ENCODE data around the gene MFGE8.

Gene MFGE8

DNA sequence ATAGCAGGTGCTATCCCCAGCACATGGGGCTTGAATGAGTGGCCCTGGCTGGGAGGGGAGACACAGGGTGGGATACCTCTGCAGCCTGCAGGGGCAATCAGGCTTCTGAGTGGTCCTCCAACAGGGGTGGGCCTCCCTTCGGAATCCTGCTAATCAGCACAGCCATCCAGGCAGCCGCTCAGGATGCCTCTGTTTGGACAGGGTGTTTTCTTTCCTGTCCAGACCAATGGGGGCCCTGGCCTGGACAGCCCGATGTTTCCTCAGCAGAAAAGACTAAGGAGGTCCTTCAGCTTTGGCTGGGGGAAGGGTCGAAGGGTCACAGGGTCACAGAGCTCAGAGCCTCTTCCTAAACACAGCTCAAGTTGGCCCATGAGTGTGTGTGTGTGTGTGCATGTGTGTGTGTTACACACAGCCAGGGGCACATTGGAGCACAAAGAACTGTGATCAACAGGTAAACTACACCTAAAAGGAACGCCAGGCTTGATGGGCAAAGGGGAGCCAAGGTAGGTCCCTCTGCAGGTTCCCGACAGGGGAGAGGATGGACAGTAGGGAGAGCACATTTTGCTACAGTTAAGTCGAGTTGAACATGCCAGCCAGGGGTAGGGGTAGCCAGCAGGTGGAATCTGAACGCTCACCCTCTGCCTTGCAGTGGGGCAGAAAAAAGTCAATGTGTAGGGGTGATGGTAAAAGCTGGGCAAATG, 16.7 kb downstream of the MFGE8 start:
- Histone ChIP-seq H3K4me3 (ENCODE audit: low read depth in 1 of 2, low read length in 1 of 2) (no peak overlapping the region), H3K36me3 (no peaks in the 10 kb centered on the region), H3K9me3 (no peaks in the 10 kb centered on the region), H3K27me3 (peaks cover 56% of the 10 kb centered on the region), H3K4me1 (ENCODE audit: control insufficient read depth in 1 of 2, insufficient read depth in 1 of 2, low read depth in 1 of 2, low read length in 1 of 2) (no peaks in the 10 kb centered on the region), H3K27ac (no peak overlapping the region)
- no peak for TF ChIP-seq CTCF (IDR thresholded peaks at IDR 0.05)

- TF ChIP-seq CTCF (IDR thresholded peaks at IDR 0.05): no peak
- Histone ChIP-seq H3K27me3 (peaks cover 56% of the 10 kb centered on the region), H3K4me1 (ENCODE audit: control insufficient read depth in 1 of 2, insufficient read depth in 1 of 2, low read depth in 1 of 2, low read length in 1 of 2) (no peaks in the 10 kb centered on the region), H3K27ac (no peak within 1 kb of the TSS), H3K9me3 (no peaks in the 10 kb centered on the region), H3K4me3 (ENCODE audit: low read depth in 1 of 2, low read length in 1 of 2) (no peak within 1 kb of the TSS), H3K36me3 (no peaks in the 10 kb centered on the region)
Measured at GRCh38 chr15:88894819-88895767, 18.1 kb downstream of the MFGE8 start, which contains the start of gene HAPLN3. Gene HAPLN3, minus strand, starts transcription at chr15:88895544. Its CDS starts 8,246 bp downstream, at chr15:88887298.

DNA sequence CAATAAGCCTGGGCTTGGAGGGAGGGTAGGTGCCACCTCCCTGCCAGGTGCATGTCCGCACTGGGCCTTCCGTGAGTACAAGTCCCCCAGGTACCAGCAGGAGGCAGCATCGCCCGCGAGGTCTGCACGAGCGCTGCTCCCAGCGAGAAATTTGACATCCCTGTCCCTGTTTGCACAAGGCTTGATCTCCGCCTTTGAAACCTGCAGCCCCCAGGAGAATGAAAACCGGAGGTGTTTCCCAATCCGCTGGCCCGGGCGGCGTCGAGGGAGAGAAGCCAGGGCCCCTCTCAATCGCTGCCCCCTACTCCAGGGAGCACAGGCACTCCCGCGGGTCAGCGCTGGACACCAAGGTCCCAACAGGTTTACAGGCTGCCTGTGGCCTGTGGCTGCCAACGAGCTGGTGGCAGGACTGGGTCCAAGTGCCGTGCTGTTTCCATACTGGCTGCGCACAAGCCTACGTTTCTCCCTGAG, 18.8 kb downstream of the MFGE8 start:
- no peaks in the 10 kb centered on the region for H3K9me3 ChIP-seq
- TF ChIP-seq CTCF (IDR thresholded peaks at IDR 0.05): no peak
- H3K4me3 ChIP-seq (ENCODE audit: low read depth in 1 of 2, low read length in 1 of 2): no peak overlapping the region
- H3K4me1 ChIP-seq (ENCODE audit: control insufficient read depth in 1 of 2, insufficient read depth in 1 of 2, low read depth in 1 of 2, low read length in 1 of 2): no peaks in the 10 kb centered on the region
- H3K36me3 ChIP-seq: no peaks in the 10 kb centered on the region
- no peak overlapping the region for H3K27ac ChIP-seq
- peaks cover 56% of the 10 kb centered on the region for H3K27me3 ChIP-seq

DNA sequence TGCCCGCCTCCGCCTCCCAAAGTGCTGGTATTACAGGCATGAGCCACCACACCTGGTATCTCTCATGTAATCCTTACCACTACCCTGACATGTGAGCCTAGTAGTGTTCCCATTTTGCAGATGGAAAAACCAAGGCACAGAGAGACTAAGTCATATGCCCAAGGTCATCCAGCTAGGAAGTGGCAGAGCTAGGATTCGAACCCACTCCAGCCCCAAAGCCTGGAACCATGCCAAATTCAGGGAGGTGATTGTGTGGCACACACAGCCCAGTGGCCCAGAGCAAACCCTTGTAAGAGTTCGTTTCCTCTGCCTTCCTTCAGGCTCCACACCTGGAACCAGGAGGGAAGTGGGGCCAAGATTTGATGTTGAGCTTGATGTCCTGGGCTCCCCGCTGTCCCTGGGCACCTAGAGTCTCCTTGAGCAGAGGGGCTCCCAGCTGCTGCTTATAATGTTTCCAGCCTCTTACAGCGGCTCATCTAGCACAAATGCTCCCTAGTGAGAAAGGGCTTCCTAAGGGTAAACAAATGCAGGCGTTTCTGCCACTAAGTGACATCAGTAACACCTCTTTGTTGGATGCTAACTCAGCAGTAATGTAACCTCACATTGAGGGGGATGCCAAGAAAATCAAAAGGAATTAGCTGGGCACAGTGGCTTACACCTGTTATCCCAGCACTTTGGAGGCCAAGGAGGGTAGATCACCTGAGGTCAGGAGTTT, 21.5 kb downstream of the MFGE8 start:
- Histone ChIP-seq H3K27me3 (peaks cover 42% of the 10 kb centered on the region), H3K36me3 (no peaks in the 10 kb centered on the region), H3K4me1 (ENCODE audit: control insufficient read depth in 1 of 2, insufficient read depth in 1 of 2, low read depth in 1 of 2, low read length in 1 of 2) (no peaks in the 10 kb centered on the region), H3K4me3 (ENCODE audit: low read depth in 1 of 2, low read length in 1 of 2) (no peak overlapping the region), H3K27ac (no peak overlapping the region), H3K9me3 (no peaks in the 10 kb centered on the region)
- no peak for TF ChIP-seq CTCF (IDR thresholded peaks at IDR 0.05)

DNA sequence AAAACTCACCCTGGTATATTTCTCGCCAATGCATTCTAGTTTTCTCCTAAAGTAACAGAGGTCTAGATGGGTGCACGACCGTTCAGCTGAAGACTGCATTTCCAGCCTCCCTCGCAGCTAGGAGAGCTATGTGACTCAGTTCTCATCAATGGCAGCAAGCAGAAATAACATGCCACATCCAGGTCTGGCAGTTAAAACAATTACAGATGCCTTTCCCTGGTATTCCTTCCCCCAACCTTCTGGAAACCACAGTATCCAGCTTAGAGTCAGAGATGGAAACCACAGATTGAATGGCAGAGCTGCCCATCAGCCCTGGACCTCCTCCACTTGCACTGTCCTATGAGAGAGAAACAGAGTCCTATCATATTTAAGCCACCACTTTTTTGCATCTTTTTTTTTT, 22.7 kb downstream of the MFGE8 start:
- peaks cover 30% of the 10 kb centered on the region for H3K27me3 ChIP-seq

More for the DNA sequence above, 22.7 kb downstream of the MFGE8 start:
- Histone ChIP-seq H3K27ac (no peak overlapping the region), H3K9me3 (no peaks in the 10 kb centered on the region), H3K4me3 (ENCODE audit: low read depth in 1 of 2, low read length in 1 of 2) (no peak overlapping the region), H3K36me3 (no peaks in the 10 kb centered on the region), H3K4me1 (ENCODE audit: control insufficient read depth in 1 of 2, insufficient read depth in 1 of 2, low read depth in 1 of 2, low read length in 1 of 2) (no peaks in the 10 kb centered on the region)
- TF ChIP-seq CTCF (IDR thresholded peaks at IDR 0.05): no peak

Measured in neutrophil (primary cell).